ENCODE data around the gene PANK4.

PANK4 gene

GRCh38 chr1:2564006-2564814 is 37.8 kb upstream of the PANK4 start:
- DNase-seq (ENCODE audit: low read depth in 1 of 2, low spot score in 1 of 2), result no peak
- in situ Hi-C loops (cut with HindIII; ENCODE audit: low pct_unique_long_range_greater_than_20kb, low sequenced_read_pairs), result no loop called here
- no peak for TF ChIP-seq JUND (IDR thresholded peaks at IDR 0.05; ENCODE audit: low read depth)

- in situ Hi-C loops (cut with HindIII; ENCODE audit: low pct_unique_long_range_greater_than_20kb, low sequenced_read_pairs), result no loop called here
- TF ChIP-seq JUND (IDR thresholded peaks at IDR 0.05; ENCODE audit: low read depth), result no peak
- DNase-seq (ENCODE audit: low read depth in 1 of 2, low spot score in 1 of 2), result no peak
These were observed 36.8 kb upstream of the PANK4 start for GRCh38 chr1:2563205-2563604.

- in situ Hi-C loops (cut with HindIII; ENCODE audit: low pct_unique_long_range_greater_than_20kb, low sequenced_read_pairs), result no loop called here
These were observed 35.8 kb upstream of the PANK4 start for GRCh38 chr1:2561898-2562895.

GRCh38 chr1:2561446-2561845 is 35.0 kb upstream of the PANK4 start:
- no peak for DNase-seq (ENCODE audit: low read depth in 1 of 2, low spot score in 1 of 2)
- in situ Hi-C loops (cut with HindIII; ENCODE audit: low pct_unique_long_range_greater_than_20kb, low sequenced_read_pairs), result no loop called here
- TF ChIP-seq JUND (IDR thresholded peaks at IDR 0.05; ENCODE audit: low read depth), result no peak

More at GRCh38 chr1:2561898-2562895, 35.8 kb upstream of the PANK4 start:
- DNase-seq (ENCODE audit: low read depth in 1 of 2, low spot score in 1 of 2), result no peak
- TF ChIP-seq JUND (IDR thresholded peaks at IDR 0.05; ENCODE audit: low read depth), result no peak

- in situ Hi-C loops (cut with HindIII; ENCODE audit: low pct_unique_long_range_greater_than_20kb, low sequenced_read_pairs), result no loop called here
- TF ChIP-seq JUND (IDR thresholded peaks at IDR 0.05; ENCODE audit: low read depth), result no peak
- DNase-seq (ENCODE audit: low read depth in 1 of 2, low spot score in 1 of 2), result no peak
These were observed 34.1 kb upstream of the PANK4 start for GRCh38 chr1:2560299-2561073.

- in situ Hi-C loops (cut with HindIII; ENCODE audit: low pct_unique_long_range_greater_than_20kb, low sequenced_read_pairs), result no loop called here
- TF ChIP-seq JUND (IDR thresholded peaks at IDR 0.05; ENCODE audit: low read depth), result no peak
- no peak for DNase-seq (ENCODE audit: low read depth in 1 of 2, low spot score in 1 of 2)
These were observed 33.3 kb upstream of the PANK4 start for GRCh38 chr1:2559509-2560298.

- in situ Hi-C loops (cut with HindIII; ENCODE audit: low pct_unique_long_range_greater_than_20kb, low sequenced_read_pairs), result no loop called here
- TF ChIP-seq JUND (IDR thresholded peaks at IDR 0.05; ENCODE audit: low read depth), result no peak
- no peak for DNase-seq (ENCODE audit: low read depth in 1 of 2, low spot score in 1 of 2)
These were observed 32.5 kb upstream of the PANK4 start for GRCh38 chr1:2558861-2559260.

- TF ChIP-seq JUND (IDR thresholded peaks at IDR 0.05; ENCODE audit: low read depth), result no peak
- in situ Hi-C loops (cut with HindIII; ENCODE audit: low pct_unique_long_range_greater_than_20kb, low sequenced_read_pairs), result no loop called here
- no peak for DNase-seq (ENCODE audit: low read depth in 1 of 2, low spot score in 1 of 2)
These were observed 32.0 kb upstream of the PANK4 start for GRCh38 chr1:2558420-2558819.

- DNase-seq (ENCODE audit: low read depth in 1 of 2, low spot score in 1 of 2), result no peak
- TF ChIP-seq JUND (IDR thresholded peaks at IDR 0.05; ENCODE audit: low read depth), result no peak
- in situ Hi-C loops (cut with HindIII; ENCODE audit: low pct_unique_long_range_greater_than_20kb, low sequenced_read_pairs), result no loop called here
These were observed 31.3 kb upstream of the PANK4 start for GRCh38 chr1:2557482-2558400.

GRCh38 chr1:2556678-2557481 is 30.5 kb upstream of the PANK4 start:
- no peak for TF ChIP-seq JUND (IDR thresholded peaks at IDR 0.05; ENCODE audit: low read depth)
- in situ Hi-C loops (cut with HindIII; ENCODE audit: low pct_unique_long_range_greater_than_20kb, low sequenced_read_pairs), result no loop called here
- no peak for DNase-seq (ENCODE audit: low read depth in 1 of 2, low spot score in 1 of 2)
